Measurements from ENCODE around the gene RXFP2.

RXFP2 gene

DNA sequence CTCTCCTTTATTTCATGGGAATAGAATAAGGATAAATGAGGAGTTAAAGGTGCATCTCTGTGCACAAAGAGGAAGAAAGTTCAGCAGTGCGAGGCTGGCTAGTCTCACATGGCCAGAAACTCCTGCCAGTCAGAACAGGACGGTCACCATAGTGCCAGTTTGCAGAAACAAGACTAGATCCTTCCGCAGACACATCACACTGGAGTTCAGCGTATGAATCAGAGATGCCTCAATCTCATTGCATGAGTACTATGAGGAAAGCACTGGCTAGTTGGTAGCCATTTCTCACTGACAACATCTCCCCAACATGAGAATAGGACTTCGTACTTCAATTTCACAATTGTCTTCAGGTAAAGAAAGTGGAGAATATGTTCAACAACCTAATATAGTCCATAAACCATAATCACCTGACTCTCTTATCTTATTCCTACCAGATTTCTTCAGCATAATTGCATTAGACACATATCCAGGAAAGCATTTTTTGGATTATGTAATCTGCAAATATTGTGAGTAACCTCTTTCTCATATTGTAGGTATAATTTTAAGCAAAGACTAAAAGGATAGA, 34.9 kb downstream of the RXFP2 start:
- TF ChIP-seq CSDC2 (CRISPR knock-in tag; IDR thresholded peaks at IDR 0.05), result no peak
- TF ChIP-seq ZNF565 (CRISPR knock-in tag; conservative IDR thresholded peaks at IDR 0.05; ENCODE audit: low read depth), result no peak
- TF ChIP-seq, protein P1, sequence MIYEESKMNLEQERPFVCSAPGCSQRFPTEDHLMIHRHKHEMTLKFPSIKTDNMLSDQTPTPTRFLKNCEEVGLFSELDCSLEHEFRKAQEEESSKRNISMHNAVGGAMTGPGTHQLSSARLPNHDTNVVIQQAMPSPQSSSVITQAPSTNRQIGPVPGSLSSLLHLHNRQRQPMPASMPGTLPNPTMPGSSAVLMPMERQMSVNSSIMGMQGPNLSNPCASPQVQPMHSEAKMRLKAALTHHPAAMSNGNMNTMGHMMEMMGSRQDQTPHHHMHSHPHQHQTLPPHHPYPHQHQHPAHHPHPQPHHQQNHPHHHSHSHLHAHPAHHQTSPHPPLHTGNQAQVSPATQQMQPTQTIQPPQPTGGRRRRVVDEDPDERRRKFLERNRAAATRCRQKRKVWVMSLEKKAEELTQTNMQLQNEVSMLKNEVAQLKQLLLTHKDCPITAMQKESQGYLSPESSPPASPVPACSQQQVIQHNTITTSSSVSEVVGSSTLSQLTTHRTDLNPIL (CRISPR knock-in tag; IDR thresholded peaks at IDR 0.05; ENCODE audit: low read depth), result no peak
- TF ChIP-seq ARNTL (CRISPR knock-in tag; IDR thresholded peaks at IDR 0.05; ENCODE audit: borderline replicate concordance, low read depth), result no peak
- no peak for TF ChIP-seq GLIS3 (CRISPR knock-in tag; IDR thresholded peaks at IDR 0.05)
- TF ChIP-seq ISL1 (CRISPR knock-in tag; IDR thresholded peaks at IDR 0.05), result no peak
- TF ChIP-seq ZFP3 (CRISPR knock-in tag; IDR thresholded peaks at IDR 0.05), result no peak
- TF ChIP-seq, protein P2, sequence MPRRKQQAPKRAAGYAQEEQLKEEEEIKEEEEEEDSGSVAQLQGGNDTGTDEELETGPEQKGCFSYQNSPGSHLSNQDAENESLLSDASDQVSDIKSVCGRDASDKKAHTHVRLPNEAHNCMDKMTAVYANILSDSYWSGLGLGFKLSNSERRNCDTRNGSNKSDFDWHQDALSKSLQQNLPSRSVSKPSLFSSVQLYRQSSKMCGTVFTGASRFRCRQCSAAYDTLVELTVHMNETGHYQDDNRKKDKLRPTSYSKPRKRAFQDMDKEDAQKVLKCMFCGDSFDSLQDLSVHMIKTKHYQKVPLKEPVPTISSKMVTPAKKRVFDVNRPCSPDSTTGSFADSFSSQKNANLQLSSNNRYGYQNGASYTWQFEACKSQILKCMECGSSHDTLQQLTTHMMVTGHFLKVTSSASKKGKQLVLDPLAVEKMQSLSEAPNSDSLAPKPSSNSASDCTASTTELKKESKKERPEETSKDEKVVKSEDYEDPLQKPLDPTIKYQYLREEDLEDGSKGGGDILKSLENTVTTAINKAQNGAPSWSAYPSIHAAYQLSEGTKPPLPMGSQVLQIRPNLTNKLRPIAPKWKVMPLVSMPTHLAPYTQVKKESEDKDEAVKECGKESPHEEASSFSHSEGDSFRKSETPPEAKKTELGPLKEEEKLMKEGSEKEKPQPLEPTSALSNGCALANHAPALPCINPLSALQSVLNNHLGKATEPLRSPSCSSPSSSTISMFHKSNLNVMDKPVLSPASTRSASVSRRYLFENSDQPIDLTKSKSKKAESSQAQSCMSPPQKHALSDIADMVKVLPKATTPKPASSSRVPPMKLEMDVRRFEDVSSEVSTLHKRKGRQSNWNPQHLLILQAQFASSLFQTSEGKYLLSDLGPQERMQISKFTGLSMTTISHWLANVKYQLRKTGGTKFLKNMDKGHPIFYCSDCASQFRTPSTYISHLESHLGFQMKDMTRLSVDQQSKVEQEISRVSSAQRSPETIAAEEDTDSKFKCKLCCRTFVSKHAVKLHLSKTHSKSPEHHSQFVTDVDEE (CRISPR knock-in tag; IDR thresholded peaks at IDR 0.05), result no peak
- TF ChIP-seq BACH2 (CRISPR knock-in tag; IDR thresholded peaks at IDR 0.05; ENCODE audit: borderline replicate concordance), result no peak
- no peak for TF ChIP-seq RARB (CRISPR knock-in tag; IDR thresholded peaks at IDR 0.05)
- no peak for TF ChIP-seq ZNF8 (CRISPR knock-in tag; IDR thresholded peaks at IDR 0.05)
- TF ChIP-seq, protein P3, sequence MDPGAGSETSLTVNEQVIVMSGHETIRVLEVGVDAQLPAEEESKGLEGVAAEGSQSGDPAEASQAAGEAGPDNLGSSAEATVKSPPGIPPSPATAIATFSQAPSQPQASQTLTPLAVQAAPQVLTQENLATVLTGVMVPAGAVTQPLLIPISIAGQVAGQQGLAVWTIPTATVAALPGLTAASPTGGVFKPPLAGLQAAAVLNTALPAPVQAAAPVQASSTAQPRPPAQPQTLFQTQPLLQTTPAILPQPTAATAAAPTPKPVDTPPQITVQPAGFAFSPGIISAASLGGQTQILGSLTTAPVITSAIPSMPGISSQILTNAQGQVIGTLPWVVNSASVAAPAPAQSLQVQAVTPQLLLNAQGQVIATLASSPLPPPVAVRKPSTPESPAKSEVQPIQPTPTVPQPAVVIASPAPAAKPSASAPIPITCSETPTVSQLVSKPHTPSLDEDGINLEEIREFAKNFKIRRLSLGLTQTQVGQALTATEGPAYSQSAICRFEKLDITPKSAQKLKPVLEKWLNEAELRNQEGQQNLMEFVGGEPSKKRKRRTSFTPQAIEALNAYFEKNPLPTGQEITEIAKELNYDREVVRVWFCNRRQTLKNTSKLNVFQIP (CRISPR knock-in tag; IDR thresholded peaks at IDR 0.05; ENCODE audit: borderline replicate concordance, low read depth), result no peak
- no peak for TF ChIP-seq PPARA (CRISPR knock-in tag; IDR thresholded peaks at IDR 0.05; ENCODE audit: borderline replicate concordance)
- TF ChIP-seq, protein P4, sequence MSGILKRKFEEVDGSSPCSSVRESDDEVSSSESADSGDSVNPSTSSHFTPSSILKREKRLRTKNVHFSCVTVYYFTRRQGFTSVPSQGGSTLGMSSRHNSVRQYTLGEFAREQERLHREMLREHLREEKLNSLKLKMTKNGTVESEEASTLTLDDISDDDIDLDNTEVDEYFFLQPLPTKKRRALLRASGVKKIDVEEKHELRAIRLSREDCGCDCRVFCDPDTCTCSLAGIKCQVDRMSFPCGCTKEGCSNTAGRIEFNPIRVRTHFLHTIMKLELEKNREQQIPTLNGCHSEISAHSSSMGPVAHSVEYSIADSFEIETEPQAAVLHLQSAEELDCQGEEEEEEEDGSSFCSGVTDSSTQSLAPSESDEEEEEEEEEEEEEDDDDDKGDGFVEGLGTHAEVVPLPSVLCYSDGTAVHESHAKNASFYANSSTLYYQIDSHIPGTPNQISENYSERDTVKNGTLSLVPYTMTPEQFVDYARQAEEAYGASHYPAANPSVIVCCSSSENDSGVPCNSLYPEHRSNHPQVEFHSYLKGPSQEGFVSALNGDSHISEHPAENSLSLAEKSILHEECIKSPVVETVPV (CRISPR knock-in tag; IDR thresholded peaks at IDR 0.05), result no peak
- TF ChIP-seq, protein P5, sequence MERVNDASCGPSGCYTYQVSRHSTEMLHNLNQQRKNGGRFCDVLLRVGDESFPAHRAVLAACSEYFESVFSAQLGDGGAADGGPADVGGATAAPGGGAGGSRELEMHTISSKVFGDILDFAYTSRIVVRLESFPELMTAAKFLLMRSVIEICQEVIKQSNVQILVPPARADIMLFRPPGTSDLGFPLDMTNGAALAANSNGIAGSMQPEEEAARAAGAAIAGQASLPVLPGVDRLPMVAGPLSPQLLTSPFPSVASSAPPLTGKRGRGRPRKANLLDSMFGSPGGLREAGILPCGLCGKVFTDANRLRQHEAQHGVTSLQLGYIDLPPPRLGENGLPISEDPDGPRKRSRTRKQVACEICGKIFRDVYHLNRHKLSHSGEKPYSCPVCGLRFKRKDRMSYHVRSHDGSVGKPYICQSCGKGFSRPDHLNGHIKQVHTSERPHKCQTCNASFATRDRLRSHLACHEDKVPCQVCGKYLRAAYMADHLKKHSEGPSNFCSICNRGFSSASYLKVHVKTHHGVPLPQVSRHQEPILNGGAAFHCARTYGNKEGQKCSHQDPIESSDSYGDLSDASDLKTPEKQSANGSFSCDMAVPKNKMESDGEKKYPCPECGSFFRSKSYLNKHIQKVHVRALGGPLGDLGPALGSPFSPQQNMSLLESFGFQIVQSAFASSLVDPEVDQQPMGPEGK (CRISPR knock-in tag; IDR thresholded peaks at IDR 0.05; ENCODE audit: borderline replicate concordance), result no peak
- no peak for TF ChIP-seq OSR1 (CRISPR knock-in tag; IDR thresholded peaks at IDR 0.05)
- ATAC-seq, result no peak; the same call in 2 of the 3 replicates

DNA sequence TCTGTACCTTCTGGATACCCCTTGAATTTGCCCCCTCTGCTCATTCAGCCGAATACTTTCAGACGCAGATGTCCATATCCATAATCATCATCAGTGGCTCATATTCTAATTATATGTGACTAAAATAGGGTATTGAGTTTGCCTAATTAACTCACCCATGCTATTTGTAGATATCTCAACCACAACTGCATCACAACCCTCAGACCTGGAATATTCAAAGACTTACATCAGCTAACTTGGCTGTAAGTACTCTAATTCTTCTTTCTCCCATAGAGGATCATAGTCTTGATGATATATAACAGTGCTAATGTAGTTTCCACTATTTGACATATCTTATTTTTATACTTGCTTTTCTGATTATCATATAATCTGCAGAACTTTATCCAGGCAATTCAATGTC, 35.8 kb downstream of the RXFP2 start:
- ATAC-seq, result no peak
- TF ChIP-seq, protein P2 (CRISPR knock-in tag; IDR thresholded peaks at IDR 0.05), result no peak
- TF ChIP-seq ZFP3 (CRISPR knock-in tag; IDR thresholded peaks at IDR 0.05), result no peak
- no peak for TF ChIP-seq PPARA (CRISPR knock-in tag; IDR thresholded peaks at IDR 0.05; ENCODE audit: borderline replicate concordance)
- no peak for TF ChIP-seq TCF4 (CRISPR knock-in tag; IDR thresholded peaks at IDR 0.05; ENCODE audit: borderline replicate concordance)
- no peak for TF ChIP-seq ARNTL (CRISPR knock-in tag; IDR thresholded peaks at IDR 0.05; ENCODE audit: borderline replicate concordance, low read depth)
- no peak for TF ChIP-seq RARB (CRISPR knock-in tag; IDR thresholded peaks at IDR 0.05)
- TF ChIP-seq OSR1 (CRISPR knock-in tag; IDR thresholded peaks at IDR 0.05), result no peak
- TF ChIP-seq, protein P3 (CRISPR knock-in tag; IDR thresholded peaks at IDR 0.05; ENCODE audit: borderline replicate concordance, low read depth), result no peak
- TF ChIP-seq ZNF565 (CRISPR knock-in tag; conservative IDR thresholded peaks at IDR 0.05; ENCODE audit: low read depth), result no peak
- TF ChIP-seq ZFP30 (CRISPR knock-in tag; IDR thresholded peaks at IDR 0.05), result no peak
- TF ChIP-seq, protein P4 (CRISPR knock-in tag; IDR thresholded peaks at IDR 0.05), result no peak
- no peak for TF ChIP-seq ISL1 (CRISPR knock-in tag; IDR thresholded peaks at IDR 0.05)
- TF ChIP-seq, protein P5 (CRISPR knock-in tag; IDR thresholded peaks at IDR 0.05; ENCODE audit: borderline replicate concordance), result no peak
- TF ChIP-seq ZC3H10 (CRISPR knock-in tag; IDR thresholded peaks at IDR 0.05), result no peak
- TF ChIP-seq ZNF8 (CRISPR knock-in tag; IDR thresholded peaks at IDR 0.05), result no peak

All from SK-N-SH treated with all-trans-retinoic acid at 6 μM for 48 hours (cell line).